LNCAP (cell line): ENCODE results near the gene CAPN8.

ENCODE experiments used
- CTCF ChIP-seq: fragments of 450-650 bp; IDR thresholded peaks from 2 replicates; pipeline ENCODE4 v1.5.1; 2017; ENCODE audit warnings: mild to moderate bottlenecking

The CAPN8 gene

GRCh38 chr1:223531742-223532341, 133.7 kb downstream of the CAPN8 start:
- peak; percentile 88 for TF ChIP-seq CTCF

GRCh38 chr1:223525957-223526356, 139.5 kb downstream of the CAPN8 start:
- TF ChIP-seq CTCF: no peak

GRCh38 chr1:223525546-223525945, 140.0 kb downstream of the CAPN8 start:
- TF ChIP-seq CTCF: no peak

- TF ChIP-seq CTCF: no peak
Measured at GRCh38 chr1:223524930-223525451, 140.5 kb downstream of the CAPN8 start.

- TF ChIP-seq CTCF: no peak
Measured at GRCh38 chr1:223521150-223521549, 144.4 kb downstream of the CAPN8 start.

GRCh38 chr1:223520200-223520599, 145.3 kb downstream of the CAPN8 start:
- TF ChIP-seq CTCF: no peak

GRCh38 chr1:223519116-223519515, 146.4 kb downstream of the CAPN8 start:
- no peak for TF ChIP-seq CTCF

GRCh38 chr1:223515926-223516325, 149.6 kb downstream of the CAPN8 start:
- TF ChIP-seq CTCF: no peak
